Neural progenitor cell (in vitro differentiated cells): ENCODE measurements around the gene LCP1.

ENCODE experiments used
- CTCF ChIP-seq: fragments of 200-600 bp; sonication (generic); IDR thresholded peaks from 2 replicates; pipeline ENCODE4 v1.5.1; 2017; ENCODE audit warnings: antibody characterized with exemption, mild to moderate bottlenecking
- EZH2phosphoT487 ChIP-seq: fragments of 200-600 bp; sonication (generic); IDR thresholded peaks from 2 replicates; pipeline ENCODE4 v1.6.1; 2017; ENCODE audit warnings: antibody characterized with exemption

GRCh38 chr13:46164661-46165060, 17.3 kb downstream of the LCP1 start:
- TF ChIP-seq CTCF, result no peak
- no peak for TF ChIP-seq EZH2phosphoT487
